Neural cell (in vitro differentiated cells): ENCODE data around the gene UBR7. TPM values are rescaled to one million over a fixed set of nuclear protein-coding genes. Genes with fewer than 3 reads are reported as not detected.

Experiments used
- H2AFZ ChIP-seq: fragments of 200-600, 300-800 bp; sonication (generic), shearing (Covaris generic); 2 replicates; pipeline ENCODE4 v1.6.0; 2014; ENCODE audit warnings: low read depth, mild to moderate bottlenecking, antibody characterized with exemption, low read length, moderate library complexity
- H3F3A ChIP-seq: fragments of 200-600 bp; shearing (Covaris generic); 2 replicates; pipeline ENCODE4 v1.6.1; 2016; ENCODE audit warnings: mild to moderate bottlenecking, moderate library complexity, mixed read lengths, antibody characterized with exemption, low read length; ENCODE audit not compliant: insufficient read depth, poor library complexity, severe bottlenecking
- H3K27ac ChIP-seq: fragments of 200-600, 300-800 bp; sonication (generic), shearing (Covaris generic); 2 replicates; pipeline ENCODE4 v1.5.1; 2014; ENCODE audit warnings: mild to moderate bottlenecking, low read length, moderate library complexity
- H3K27me3 ChIP-seq: fragments of 300-800, 200-600 bp; sonication (generic), shearing (Covaris generic); 2 replicates; pipeline ENCODE4 v1.6.0; 2014; ENCODE audit warnings: mild to moderate bottlenecking, low read depth, low read length, moderate library complexity; ENCODE audit not compliant: insufficient read depth
- H3K36me3 ChIP-seq: fragments of 300-800, 200-600 bp; sonication (generic), shearing (Covaris generic); 2 replicates; pipeline ENCODE4 v1.5.1; 2014; ENCODE audit warnings: mild to moderate bottlenecking, antibody characterized with exemption, low read length, moderate library complexity; ENCODE audit not compliant: insufficient read depth
- H3K4me2 ChIP-seq: fragments of 300-800, 200-600 bp; sonication (generic), shearing (Covaris generic); 2 replicates; pipeline ENCODE4 v1.6.0; 2014; ENCODE audit warnings: mild to moderate bottlenecking, low read length
- H3K4me3 ChIP-seq: fragments of 300-800, 200-600 bp; sonication (generic), shearing (Covaris generic); 2 replicates; pipeline ENCODE4 v1.5.1; 2014; ENCODE audit warnings: mild to moderate bottlenecking, low read length, moderate library complexity
- H3K79me2 ChIP-seq: fragments of 200-600 bp; shearing (Covaris generic); replicated peaks from 2 replicates; pipeline ENCODE4 v1.6.0; 2014; ENCODE audit warnings: mild to moderate bottlenecking, low read length, moderate library complexity; ENCODE audit not compliant: insufficient read depth
- H3K9ac ChIP-seq: fragments of 300-800, 200-600 bp; sonication (generic), shearing (Covaris generic); 2 replicates; pipeline ENCODE4 v1.6.1; 2016; ENCODE audit warnings: mild to moderate bottlenecking, low read length, mixed read lengths
- H3K9me2 ChIP-seq: fragments of 200-600 bp; shearing (Covaris generic); 2 replicates; pipeline ENCODE4 v1.6.1; 2016; ENCODE audit warnings: mild to moderate bottlenecking, low read length, mixed read lengths; ENCODE audit not compliant: insufficient read depth
- H3K9me3 ChIP-seq: fragments of 200-600, 300-800 bp; sonication (generic), shearing (Covaris generic); 2 replicates; pipeline ENCODE4 v1.6.1; 2016; ENCODE audit warnings: mild to moderate bottlenecking, mixed run types, low read length, moderate library complexity, mixed read lengths
- H4K20me1 ChIP-seq: fragments of 200-600 bp; shearing (Covaris generic); 2 replicates; pipeline ENCODE4 v1.6.1; 2016; ENCODE audit warnings: mild to moderate bottlenecking, mixed run types; ENCODE audit not compliant: insufficient read depth
- CTCF ChIP-seq: fragments of 450-650 bp; IDR thresholded peaks from 2 replicates; pipeline ENCODE4 v1.5.1; 2014; ENCODE audit warnings: antibody characterized with exemption, mild to moderate bottlenecking, moderate library complexity; ENCODE audit not compliant: poor library complexity, severe bottlenecking
- EP300 ChIP-seq: fragments of 450-650 bp; conservative IDR thresholded peaks from 2 replicates; pipeline ENCODE4 v1.6.1; 2014; ENCODE audit warnings: antibody characterized with exemption, mild to moderate bottlenecking, moderate library complexity; ENCODE audit not compliant: poor library complexity, severe bottlenecking
- EZH2 ChIP-seq: fragments of 200-600, 300-800 bp; shearing (Covaris generic), sonication (generic); IDR thresholded peaks from 2 replicates; pipeline ENCODE4 v1.6.1; 2014; ENCODE audit warnings: antibody characterized with exemption, low read length, borderline replicate concordance, mild to moderate bottlenecking; ENCODE audit not compliant: insufficient read depth, poor library complexity, severe bottlenecking
- MXI1 ChIP-seq: fragments of 450-650 bp; conservative IDR thresholded peaks from 2 replicates; pipeline ENCODE4 v1.6.1; 2014; ENCODE audit warnings: antibody characterized with exemption, mild to moderate bottlenecking; ENCODE audit not compliant: poor library complexity, severe bottlenecking
- POLR2AphosphoS5 ChIP-seq: IDR thresholded peaks from 2 replicates; pipeline ENCODE4 v1.6.1; 2012
- RAD21 ChIP-seq: fragments of 450-650 bp; conservative IDR thresholded peaks from 2 replicates; pipeline ENCODE4 v1.6.1; 2014; ENCODE audit warnings: antibody characterized with exemption, mild to moderate bottlenecking, moderate library complexity
- SMC3 ChIP-seq: fragments of 450-650 bp; conservative IDR thresholded peaks from 2 replicates; pipeline ENCODE4 v1.6.1; 2014; ENCODE audit warnings: antibody characterized with exemption, mild to moderate bottlenecking, moderate library complexity; ENCODE audit not compliant: poor library complexity
- TAF1 ChIP-seq: IDR thresholded peaks from 2 replicates; pipeline ENCODE4 v1.6.1; 2012; ENCODE audit warnings: low read depth
- polyA plus RNA-seq: library from polyadenylated mRNA; depleted of rRNA; stranded (reverse); fragments of >200 nt; gene quantifications from 2 replicates; pipeline ENCODE4 v1.2.3, GENCODE V29; 2014
- TF ChIP-seq, protein P1 (sequence below): IDR thresholded peaks from 2 replicates; pipeline ENCODE4 v1.6.1; 2012; ENCODE audit warnings: borderline replicate concordance

UBR7 gene
- polyA plus RNA-seq, 1 donor from 2014 or later: 34.8 TPM

GRCh38 chr14:93223565-93223964 is 16.5 kb downstream of the UBR7 start:
- no peak overlapping the region for H3K27ac ChIP-seq
- H3K79me2 ChIP-seq: no peaks in the 10 kb centered on the region
- H3F3A ChIP-seq: no peaks in the 10 kb centered on the region
- TF ChIP-seq MXI1 (no peak), EZH2 (no peak), TAF1 (no peak), EP300 (no peak), SMC3 (no peak), CTCF (no peak), POLR2AphosphoS5 (no peak), RAD21 (no peak)
- TF ChIP-seq, protein P1, sequence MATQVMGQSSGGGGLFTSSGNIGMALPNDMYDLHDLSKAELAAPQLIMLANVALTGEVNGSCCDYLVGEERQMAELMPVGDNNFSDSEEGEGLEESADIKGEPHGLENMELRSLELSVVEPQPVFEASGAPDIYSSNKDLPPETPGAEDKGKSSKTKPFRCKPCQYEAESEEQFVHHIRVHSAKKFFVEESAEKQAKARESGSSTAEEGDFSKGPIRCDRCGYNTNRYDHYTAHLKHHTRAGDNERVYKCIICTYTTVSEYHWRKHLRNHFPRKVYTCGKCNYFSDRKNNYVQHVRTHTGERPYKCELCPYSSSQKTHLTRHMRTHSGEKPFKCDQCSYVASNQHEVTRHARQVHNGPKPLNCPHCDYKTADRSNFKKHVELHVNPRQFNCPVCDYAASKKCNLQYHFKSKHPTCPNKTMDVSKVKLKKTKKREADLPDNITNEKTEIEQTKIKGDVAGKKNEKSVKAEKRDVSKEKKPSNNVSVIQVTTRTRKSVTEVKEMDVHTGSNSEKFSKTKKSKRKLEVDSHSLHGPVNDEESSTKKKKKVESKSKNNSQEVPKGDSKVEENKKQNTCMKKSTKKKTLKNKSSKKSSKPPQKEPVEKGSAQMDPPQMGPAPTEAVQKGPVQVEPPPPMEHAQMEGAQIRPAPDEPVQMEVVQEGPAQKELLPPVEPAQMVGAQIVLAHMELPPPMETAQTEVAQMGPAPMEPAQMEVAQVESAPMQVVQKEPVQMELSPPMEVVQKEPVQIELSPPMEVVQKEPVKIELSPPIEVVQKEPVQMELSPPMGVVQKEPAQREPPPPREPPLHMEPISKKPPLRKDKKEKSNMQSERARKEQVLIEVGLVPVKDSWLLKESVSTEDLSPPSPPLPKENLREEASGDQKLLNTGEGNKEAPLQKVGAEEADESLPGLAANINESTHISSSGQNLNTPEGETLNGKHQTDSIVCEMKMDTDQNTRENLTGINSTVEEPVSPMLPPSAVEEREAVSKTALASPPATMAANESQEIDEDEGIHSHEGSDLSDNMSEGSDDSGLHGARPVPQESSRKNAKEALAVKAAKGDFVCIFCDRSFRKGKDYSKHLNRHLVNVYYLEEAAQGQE: no peak
- H3K9me2 ChIP-seq: no peaks in the 10 kb centered on the region
- no peaks in the 10 kb centered on the region for H3K27me3 ChIP-seq
- no peaks in the 10 kb centered on the region for H3K36me3 ChIP-seq
- no peaks in the 10 kb centered on the region for H4K20me1 ChIP-seq
- H3K9me3 ChIP-seq: no peaks in the 10 kb centered on the region
- no peak overlapping the region for H3K4me3 ChIP-seq
- no peak overlapping the region for H2AFZ ChIP-seq
- no peak overlapping the region for H3K9ac ChIP-seq
- H3K4me2 ChIP-seq: no peak overlapping the region

DNA sequence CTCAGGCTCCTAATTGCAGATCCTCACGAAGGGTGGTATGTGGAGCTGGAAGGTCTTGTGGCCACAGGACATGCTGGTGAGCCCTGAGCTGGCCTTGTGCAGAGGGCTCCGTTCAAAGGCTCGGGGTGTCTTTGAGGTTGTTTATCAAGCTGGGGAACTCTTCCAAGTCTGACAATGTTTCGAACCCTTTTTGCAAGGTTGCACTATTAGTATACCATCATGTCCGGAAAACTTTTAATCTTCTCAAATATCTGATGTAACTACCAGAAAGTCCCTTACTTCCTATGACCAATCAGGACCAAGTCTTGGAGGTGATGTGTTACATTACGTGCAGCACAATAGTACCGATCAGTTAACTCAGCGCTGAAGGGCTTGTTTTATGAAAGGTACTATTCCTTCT is 21.5 kb downstream of the UBR7 start:
- H3K4me3 ChIP-seq: no peak overlapping the region
- no peaks in the 10 kb centered on the region for H3K36me3 ChIP-seq
- H3F3A ChIP-seq: no peaks in the 10 kb centered on the region
- no peaks in the 10 kb centered on the region for H4K20me1 ChIP-seq
- H3K27ac ChIP-seq: no peak overlapping the region
- no peaks in the 10 kb centered on the region for H3K79me2 ChIP-seq
- H3K9ac ChIP-seq: no peak overlapping the region
- TF ChIP-seq SMC3: no peak
- no peak for TF ChIP-seq POLR2AphosphoS5
- TF ChIP-seq RAD21: no peak
- TF ChIP-seq EZH2: no peak
- no peaks in the 10 kb centered on the region for H3K27me3 ChIP-seq
- H3K9me2 ChIP-seq: no peaks in the 10 kb centered on the region
- H2AFZ ChIP-seq: no peak overlapping the region
- H3K9me3 ChIP-seq: no peaks in the 10 kb centered on the region
- H3K4me2 ChIP-seq: no peak overlapping the region

DNA sequence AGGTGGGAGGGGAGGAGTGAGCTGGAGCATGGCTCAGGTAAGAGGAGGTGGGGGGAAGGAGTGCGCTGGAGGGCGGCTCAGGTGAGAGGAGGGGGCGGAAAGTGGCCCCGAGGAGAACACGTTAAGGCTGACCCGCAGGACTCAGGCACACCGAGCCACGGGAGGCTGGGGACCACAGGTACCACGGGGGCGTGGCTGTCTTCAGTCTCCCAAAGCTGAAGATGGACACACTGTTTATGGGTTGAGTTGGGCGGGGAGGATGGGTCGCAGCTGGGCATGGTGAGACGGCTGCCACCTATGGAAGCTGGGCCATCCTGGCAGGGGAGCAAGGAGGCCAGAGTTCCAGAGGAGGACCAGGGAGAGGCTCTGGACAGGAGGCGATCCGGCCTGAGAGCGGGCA is 23.5 kb downstream of the UBR7 start:
- H3K27ac ChIP-seq: no peak overlapping the region
- TF ChIP-seq POLR2AphosphoS5: no peak
- TF ChIP-seq RAD21: no peak
- no peak for TF ChIP-seq EZH2
- TF ChIP-seq MXI1: no peak
- no peaks in the 10 kb centered on the region for H4K20me1 ChIP-seq
- H3K9me3 ChIP-seq: no peaks in the 10 kb centered on the region
- H3K27me3 ChIP-seq: no peaks in the 10 kb centered on the region
- no peak overlapping the region for H3K4me2 ChIP-seq
- no peak overlapping the region for H2AFZ ChIP-seq
- no peak overlapping the region for H3K9ac ChIP-seq
- H3F3A ChIP-seq: no peaks in the 10 kb centered on the region
- H3K4me3 ChIP-seq: no peak overlapping the region
- no peaks in the 10 kb centered on the region for H3K36me3 ChIP-seq
- H3K9me2 ChIP-seq: no peaks in the 10 kb centered on the region
- no peaks in the 10 kb centered on the region for H3K79me2 ChIP-seq
